NOMO-1 treated with DMSO at 0.1 percent for 48 hours (cell line): ENCODE results near the gene RIT2.

Experiments used
- DNase-seq: peaks from one replicate; lab custom pipeline; 2025; ENCODE audit not compliant: unreplicated experiment; lab: John Stamatoyannopoulos, UW

Gene RIT2

DNA sequence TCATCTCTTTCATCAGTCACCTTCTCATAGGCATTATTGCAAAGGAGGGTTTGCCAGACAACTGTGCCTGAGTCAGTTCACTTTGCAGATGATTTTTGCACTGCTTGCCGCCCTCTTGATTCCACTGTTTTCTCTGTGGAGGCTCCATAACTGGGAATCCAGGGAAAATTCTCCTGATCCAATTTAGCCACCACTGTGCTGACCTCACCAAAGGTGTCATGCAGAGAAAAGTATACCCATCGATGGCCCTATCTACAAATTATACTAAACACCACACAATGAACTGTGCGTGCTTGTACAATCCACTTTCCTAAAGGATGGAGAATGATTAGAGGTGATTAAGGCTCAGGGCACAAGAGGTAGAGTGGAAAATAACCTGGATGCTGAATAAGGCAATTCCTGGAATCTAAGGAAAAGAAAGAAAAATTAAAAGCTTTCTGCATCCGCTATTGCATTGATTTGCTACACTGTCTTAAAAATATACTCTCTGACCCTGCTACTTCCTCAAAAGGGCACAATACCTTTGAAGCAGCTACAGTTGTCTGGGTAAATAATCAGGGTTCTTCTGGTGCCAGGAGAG lies 409.4 kb downstream of the RIT2 start:
- no peak for DNase-seq
